HepG2 (cell line): Measurements from ENCODE around the gene FMNL1. TPM values are rescaled to one million over a fixed set of nuclear protein-coding genes. Genes with fewer than 3 reads are reported as not detected.
A peak's percentile ranks its signal among the peaks of the same experiment; 100 is the strongest.

Source experiments
- AKAP8 ChIP-seq: sonication (generic); formaldehyde crosslinking; IDR thresholded peaks from 2 replicates; pipeline ENCODE4 v1.5.1; 2020; ENCODE audit warnings: mild to moderate bottlenecking, missing genetic modification reagents
- ELF4 ChIP-seq: sonication (generic); formaldehyde crosslinking; IDR thresholded peaks from 2 replicates; pipeline ENCODE4 v1.5.0; 2020; ENCODE audit warnings: missing genetic modification reagents, mild to moderate bottlenecking, moderate library complexity, borderline replicate concordance
- ETV5 ChIP-seq: IDR thresholded peaks from 2 replicates; pipeline ENCODE4 v1.6.1; 2018; ENCODE audit warnings: missing biosample characterization, missing genetic modification reagents, inconsistent platforms, borderline replicate concordance
- IKZF4 ChIP-seq: sonication (generic); formaldehyde crosslinking; IDR thresholded peaks from 2 replicates; pipeline ENCODE4 v1.5.1; 2020; ENCODE audit warnings: borderline replicate concordance, mild to moderate bottlenecking, low read depth, missing genetic modification reagents; ENCODE audit errors: not compliant biosample characterization
- IRF2 ChIP-seq: IDR thresholded peaks from 2 replicates; pipeline ENCODE4 v1.6.1; 2018; ENCODE audit warnings: missing genetic modification reagents, missing compliant biosample characterization
- KLF13 ChIP-seq: sonication (generic); formaldehyde crosslinking; IDR thresholded peaks from 2 replicates; pipeline ENCODE4 v1.4.0; 2020; ENCODE audit warnings: mild to moderate bottlenecking, missing genetic modification reagents
- MIER3 ChIP-seq: IDR thresholded peaks from 2 replicates; pipeline ENCODE4 v1.6.1; 2016; ENCODE audit warnings: missing compliant biosample characterization, borderline replicate concordance
- PAXIP1 ChIP-seq: sonication (generic); formaldehyde crosslinking; conservative IDR thresholded peaks from 2 replicates; pipeline ENCODE4 v1.4.0; 2020; ENCODE audit warnings: mild to moderate bottlenecking, missing genetic modification reagents, moderate library complexity
- PITX1 ChIP-seq: sonication (generic); formaldehyde crosslinking; IDR thresholded peaks from 2 replicates; pipeline ENCODE4 v1.5.1; 2020; ENCODE audit warnings: mild to moderate bottlenecking, missing genetic modification reagents
- SNAPC5 ChIP-seq: sonication (generic); formaldehyde crosslinking; IDR thresholded peaks from 2 replicates; pipeline ENCODE4 v1.8.1; 2023; ENCODE audit warnings: mild to moderate bottlenecking, missing genetic modification reagents, borderline replicate concordance
- ZFP36 ChIP-seq: fragments of 150-350 bp; IDR thresholded peaks from 2 replicates; pipeline ENCODE4 v1.6.1; 2018; ENCODE audit warnings: borderline replicate concordance, low read length, low read depth; ENCODE audit not compliant: partially characterized antibody
- ZNF225 ChIP-seq: sonication (generic); formaldehyde crosslinking; IDR thresholded peaks from 2 replicates; pipeline ENCODE4 v1.4.0; 2020; ENCODE audit warnings: mild to moderate bottlenecking, missing genetic modification reagents
- ZNF431 ChIP-seq: sonication (generic); formaldehyde crosslinking; IDR thresholded peaks from 2 replicates; pipeline ENCODE4 v1.9.0; 2022; ENCODE audit warnings: missing genetic modification reagents, low read depth, mild to moderate bottlenecking, borderline replicate concordance
- ZNF670 ChIP-seq: sonication (generic); formaldehyde crosslinking; IDR thresholded peaks from 2 replicates; pipeline ENCODE4 v1.8.0; 2022; ENCODE audit warnings: mild to moderate bottlenecking, missing genetic modification reagents, borderline replicate concordance
- ZNF710 ChIP-seq: sonication (generic); formaldehyde crosslinking; IDR thresholded peaks from 2 replicates; pipeline ENCODE4 v1.5.0; 2020; ENCODE audit warnings: mild to moderate bottlenecking, missing genetic modification reagents, borderline replicate concordance
- polyA plus RNA-seq, 8 experiments: library from polyadenylated mRNA; depleted of rRNA in 3 of 8; stranded (reverse) in 7 of 8; unstranded in 1 of 8; fragments of >200 nt; fragmentation: Illumina TruSeq in 4 of 8; extraction: Trizol in 4 of 8; gene quantifications; 2 replicates each; pipeline versions ENCODE4 v1.2.1 to v1.2.3, GENCODE V29; 2011 to 2016; ENCODE audit warnings: low read depth in 4 of 8, missing spikeins in 1 of 8, mixed read lengths in 1 of 8; ENCODE audit not compliant: insufficient read depth in 1 of 8
- total RNA-seq, 5 experiments: library from RNA; depleted of rRNA; stranded (reverse); fragments of >200 nt; fragmentation: Illumina TruSeq; extraction: Trizol; gene quantifications; 2 replicates each; pipeline ENCODE4 v1.2.3, GENCODE V29; 2016; ENCODE audit warnings: low read depth in 1 of 5
- TF ChIP-seq, protein P1 (sequence below): sonication (generic); formaldehyde crosslinking; IDR thresholded peaks from 2 replicates; pipeline ENCODE4 v1.9.0; 2022; ENCODE audit warnings: missing genetic modification reagents, mild to moderate bottlenecking, borderline replicate concordance
- TF ChIP-seq, protein P2 (sequence below): sonication (generic); formaldehyde crosslinking; IDR thresholded peaks from 2 replicates; pipeline ENCODE4 v1.8.0; 2022; ENCODE audit warnings: mild to moderate bottlenecking, missing genetic modification reagents, moderate library complexity
- TF ChIP-seq, protein P3 (sequence below): IDR thresholded peaks from 2 replicates; pipeline ENCODE4 v1.6.1; 2016; ENCODE audit warnings: missing biosample characterization, missing genetic modification reagents, low read depth

The FMNL1 gene
- total and polyA plus RNA-seq, 2 of the 13 experiments (the other 11 are each of a cell fraction or from before 2014, with no cell fraction given) = 0.53 to 0.70 TPM

GRCh38 chr17:45231481-45232116 is 9.9 kb downstream of the FMNL1 start (continued):
- TF ChIP-seq, protein P1, sequence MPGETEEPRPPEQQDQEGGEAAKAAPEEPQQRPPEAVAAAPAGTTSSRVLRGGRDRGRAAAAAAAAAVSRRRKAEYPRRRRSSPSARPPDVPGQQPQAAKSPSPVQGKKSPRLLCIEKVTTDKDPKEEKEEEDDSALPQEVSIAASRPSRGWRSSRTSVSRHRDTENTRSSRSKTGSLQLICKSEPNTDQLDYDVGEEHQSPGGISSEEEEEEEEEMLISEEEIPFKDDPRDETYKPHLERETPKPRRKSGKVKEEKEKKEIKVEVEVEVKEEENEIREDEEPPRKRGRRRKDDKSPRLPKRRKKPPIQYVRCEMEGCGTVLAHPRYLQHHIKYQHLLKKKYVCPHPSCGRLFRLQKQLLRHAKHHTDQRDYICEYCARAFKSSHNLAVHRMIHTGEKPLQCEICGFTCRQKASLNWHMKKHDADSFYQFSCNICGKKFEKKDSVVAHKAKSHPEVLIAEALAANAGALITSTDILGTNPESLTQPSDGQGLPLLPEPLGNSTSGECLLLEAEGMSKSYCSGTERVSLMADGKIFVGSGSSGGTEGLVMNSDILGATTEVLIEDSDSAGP (CRISPR knock-in tag) = peak; percentile 46; the same call in 1 of the 2 replicates
- TF ChIP-seq ZFP36 (no peak), IKZF4 (CRISPR knock-in tag) (peak; percentile 67), IRF2 (no peak), ELF4 (no peak), ZNF225 (CRISPR knock-in tag) (no peak), ZNF670 (CRISPR knock-in tag) (no peak), KLF13 (CRISPR knock-in tag) (no peak), MIER3 (CRISPR knock-in tag) (peak; percentile 51; the same call in 1 of the 2 replicates), AKAP8 (CRISPR knock-in tag) (no peak), ETV5 (CRISPR knock-in tag) (peak; percentile 47; the same call in 1 of the 2 replicates), PITX1 (CRISPR knock-in tag) (peak; percentile 13; the same call in 1 of the 2 replicates), ZNF710 (CRISPR knock-in tag) (peak; percentile 67; the same call in 1 of the 2 replicates), ZNF431 (CRISPR knock-in tag) (no peak), SNAPC5 (CRISPR knock-in tag) (no peak), PAXIP1 (CRISPR knock-in tag) (no peak)
- TF ChIP-seq, protein P2, sequence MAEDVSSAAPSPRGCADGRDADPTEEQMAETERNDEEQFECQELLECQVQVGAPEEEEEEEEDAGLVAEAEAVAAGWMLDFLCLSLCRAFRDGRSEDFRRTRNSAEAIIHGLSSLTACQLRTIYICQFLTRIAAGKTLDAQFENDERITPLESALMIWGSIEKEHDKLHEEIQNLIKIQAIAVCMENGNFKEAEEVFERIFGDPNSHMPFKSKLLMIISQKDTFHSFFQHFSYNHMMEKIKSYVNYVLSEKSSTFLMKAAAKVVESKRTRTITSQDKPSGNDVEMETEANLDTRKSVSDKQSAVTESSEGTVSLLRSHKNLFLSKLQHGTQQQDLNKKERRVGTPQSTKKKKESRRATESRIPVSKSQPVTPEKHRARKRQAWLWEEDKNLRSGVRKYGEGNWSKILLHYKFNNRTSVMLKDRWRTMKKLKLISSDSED (CRISPR knock-in tag) = no peak
- TF ChIP-seq, protein P3, sequence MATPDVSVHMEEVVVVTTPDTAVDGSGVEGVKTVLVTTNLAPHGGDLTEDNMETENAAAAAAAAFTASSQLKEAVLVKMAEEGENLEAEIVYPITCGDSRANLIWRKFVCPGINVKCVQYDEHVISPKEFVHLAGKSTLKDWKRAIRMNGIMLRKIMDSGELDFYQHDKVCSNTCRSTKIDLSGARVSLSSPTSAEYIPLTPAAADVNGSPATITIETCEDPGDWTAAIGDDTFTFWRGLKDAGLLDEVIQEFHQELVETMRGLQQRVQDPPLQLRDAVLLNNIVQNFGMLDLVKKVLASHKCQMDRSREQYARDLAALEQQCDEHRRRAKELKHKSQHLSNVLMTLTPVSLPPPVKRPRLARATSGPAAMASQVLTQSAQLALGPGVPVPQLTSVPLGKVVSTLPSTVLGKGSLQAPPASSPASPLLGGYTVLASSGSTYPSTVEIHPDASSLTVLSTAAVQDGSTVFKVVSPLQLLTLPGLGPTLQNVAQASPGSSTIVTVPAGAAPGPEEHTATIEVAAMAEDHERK (CRISPR knock-in tag) = no peak
